OCI-LY7 (cell line): ENCODE data around the gene SMC1A.

Experiments used
- EZH2phosphoT487 ChIP-seq: fragments of 200-600 bp; sonication (generic); IDR thresholded peaks from 2 replicates; pipeline ENCODE4 v1.6.1; 2018; ENCODE audit warnings: low read depth, borderline replicate concordance, mild to moderate bottlenecking, mixed run types, antibody characterized with exemption, low read length, moderate library complexity, mixed read lengths
- TF ChIP-seq, protein P1 (sequence below): fragments of 200-600 bp; sonication (generic); conservative IDR thresholded peaks from 2 replicates; pipeline ENCODE4 v1.5.1; 2014; ENCODE audit warnings: mild to moderate bottlenecking, antibody characterized with exemption, low read length, moderate library complexity, mixed read lengths

DNA sequence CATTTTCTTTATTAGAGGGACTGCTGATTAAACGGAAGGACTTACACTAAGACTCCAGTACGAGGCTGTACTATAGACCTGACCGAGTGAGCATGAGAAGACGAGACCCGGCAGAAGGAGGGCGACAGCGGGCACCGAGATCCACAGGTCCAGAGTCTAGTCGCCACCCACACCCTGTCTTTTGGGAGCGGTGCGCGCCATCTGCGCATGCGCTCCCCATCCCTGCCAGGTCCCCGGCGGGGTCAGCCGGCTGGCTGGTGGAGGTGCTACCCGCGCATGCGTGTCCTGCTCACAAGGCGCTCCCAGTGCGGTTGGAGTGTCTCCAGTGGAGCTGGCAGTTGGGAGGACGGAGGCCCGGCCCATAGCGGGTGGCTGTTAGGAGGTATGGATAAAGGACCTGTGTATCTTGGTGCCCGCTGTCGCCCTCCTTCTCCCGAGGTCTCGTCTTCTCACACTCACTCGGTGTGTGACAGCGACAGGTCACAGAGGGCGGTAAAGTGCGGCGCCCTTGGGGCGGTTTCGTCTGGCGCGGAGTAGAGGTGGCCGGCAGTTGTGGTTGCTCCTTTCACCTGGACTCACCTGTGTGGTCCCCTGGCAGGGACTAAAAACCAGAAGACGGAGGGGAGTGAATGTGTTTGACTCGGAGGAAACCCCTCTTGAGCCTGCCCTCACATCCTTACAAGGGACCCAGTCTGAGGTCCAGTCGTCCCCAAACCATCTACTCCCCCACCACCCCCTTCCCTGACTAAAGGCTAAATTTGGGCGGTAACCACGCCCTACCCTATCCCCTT, 19.3 kb upstream of the SMC1A start:
- TF ChIP-seq, protein P1, sequence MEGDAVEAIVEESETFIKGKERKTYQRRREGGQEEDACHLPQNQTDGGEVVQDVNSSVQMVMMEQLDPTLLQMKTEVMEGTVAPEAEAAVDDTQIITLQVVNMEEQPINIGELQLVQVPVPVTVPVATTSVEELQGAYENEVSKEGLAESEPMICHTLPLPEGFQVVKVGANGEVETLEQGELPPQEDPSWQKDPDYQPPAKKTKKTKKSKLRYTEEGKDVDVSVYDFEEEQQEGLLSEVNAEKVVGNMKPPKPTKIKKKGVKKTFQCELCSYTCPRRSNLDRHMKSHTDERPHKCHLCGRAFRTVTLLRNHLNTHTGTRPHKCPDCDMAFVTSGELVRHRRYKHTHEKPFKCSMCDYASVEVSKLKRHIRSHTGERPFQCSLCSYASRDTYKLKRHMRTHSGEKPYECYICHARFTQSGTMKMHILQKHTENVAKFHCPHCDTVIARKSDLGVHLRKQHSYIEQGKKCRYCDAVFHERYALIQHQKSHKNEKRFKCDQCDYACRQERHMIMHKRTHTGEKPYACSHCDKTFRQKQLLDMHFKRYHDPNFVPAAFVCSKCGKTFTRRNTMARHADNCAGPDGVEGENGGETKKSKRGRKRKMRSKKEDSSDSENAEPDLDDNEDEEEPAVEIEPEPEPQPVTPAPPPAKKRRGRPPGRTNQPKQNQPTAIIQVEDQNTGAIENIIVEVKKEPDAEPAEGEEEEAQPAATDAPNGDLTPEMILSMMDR, result no peak
- TF ChIP-seq EZH2phosphoT487, result no peak
